ENCODE measurements around the gene RNF212.

- TF ChIP-seq POLR2A (IDR thresholded peaks at IDR 0.05; ENCODE audit: low read length) (no peak), ZFP36 (IDR thresholded peaks at IDR 0.05; ENCODE audit: borderline replicate concordance, partially characterized antibody) (no peak), POLR2AphosphoS2 (conservative IDR thresholded peaks at IDR 0.05; ENCODE audit: low read length) (no peak), KDM1A (IDR thresholded peaks at IDR 0.05; ENCODE audit: low read depth) (no peak), HDAC2 (IDR thresholded peaks at IDR 0.05) (no peak)
Observed at GRCh38 chr4:1090465-1091440, 22.6 kb downstream of the RNF212 start.
